H9 (cell line): ENCODE results near the gene ADARB2. TPM values are rescaled to one million over a fixed set of nuclear protein-coding genes. Genes with fewer than 3 reads are reported as not detected.

Experiments
- DNase-seq: peaks from one replicate; pipeline ENCODE4 v3.0.0-alpha.2; 2017
- H2AFZ ChIP-seq: one replicate; pipeline ENCODE4 v1.6.1; 2013; ENCODE audit warnings: mild to moderate bottlenecking, low read length, control low read depth, moderate library complexity
- H2AK5ac ChIP-seq: 2 replicates; pipeline ENCODE4 v1.6.1; 2013; ENCODE audit warnings: low read length, control low read depth, mixed read lengths; ENCODE audit not compliant: insufficient read length
- H2BK120ac ChIP-seq: one replicate; pipeline ENCODE4 v1.6.1; 2013; ENCODE audit warnings: low read depth, mild to moderate bottlenecking, low read length, control low read depth, inconsistent platforms; ENCODE audit not compliant: poor library complexity, severe bottlenecking
- H2BK12ac ChIP-seq: 2 replicates; pipeline ENCODE4 v1.6.1; 2013; ENCODE audit warnings: low read length, control low read depth, mixed read lengths, low read depth; ENCODE audit not compliant: insufficient read length
- H2BK15ac ChIP-seq: 2 replicates; pipeline ENCODE4 v1.6.1; 2013; ENCODE audit warnings: low read depth, low read length, control low read depth
- H2BK20ac ChIP-seq: one replicate; pipeline ENCODE4 v1.6.1; 2013; ENCODE audit warnings: low read depth, mild to moderate bottlenecking, low read length, control low read depth, inconsistent platforms; ENCODE audit not compliant: poor library complexity, severe bottlenecking
- H2BK5ac ChIP-seq: 2 replicates; pipeline ENCODE4 v1.6.1; 2013; ENCODE audit warnings: low read length, control low read depth, mixed read lengths; ENCODE audit not compliant: insufficient read length
- H3K14ac ChIP-seq: 2 replicates; pipeline ENCODE4 v1.6.1; 2013; ENCODE audit warnings: low read length, control low read depth; ENCODE audit not compliant: insufficient read depth
- H3K18ac ChIP-seq: 2 replicates; pipeline ENCODE4 v1.6.1; 2013; ENCODE audit warnings: low read depth, mild to moderate bottlenecking, mixed read lengths, low read length, control low read depth; ENCODE audit not compliant: insufficient read length
- H3K23ac ChIP-seq: 2 replicates; pipeline ENCODE4 v1.6.1; 2013; ENCODE audit warnings: low read length, control low read depth, mixed read lengths, low read depth; ENCODE audit not compliant: insufficient read length
- H3K23me2 ChIP-seq: 2 replicates; pipeline ENCODE4 v1.6.1; 2013; ENCODE audit warnings: low read depth, mild to moderate bottlenecking, mixed read lengths, low read length, control low read depth; ENCODE audit not compliant: insufficient read length, poor library complexity, severe bottlenecking
- H3K27ac ChIP-seq: 2 replicates; pipeline ENCODE4 v1.5.1; 2013; ENCODE audit warnings: low read length, control low read depth, mixed read lengths, low read depth; ENCODE audit not compliant: insufficient read length
- H3K27me3 ChIP-seq: 2 replicates; pipeline ENCODE4 v1.6.1; 2013; ENCODE audit warnings: low read length, control low read depth, inconsistent platforms; ENCODE audit not compliant: insufficient read depth
- H3K4ac ChIP-seq: 2 replicates; pipeline ENCODE4 v1.6.1; 2013; ENCODE audit warnings: low read depth, mild to moderate bottlenecking, control low read depth, inconsistent platforms, low read length, moderate library complexity
- H3K4me1 ChIP-seq: 2 replicates; pipeline ENCODE4 v1.6.1; 2013; ENCODE audit warnings: low read length, control low read depth, inconsistent platforms; ENCODE audit not compliant: insufficient read depth
- H3K4me2 ChIP-seq: 2 replicates; pipeline ENCODE4 v1.6.1; 2013; ENCODE audit warnings: low read length, control low read depth, mixed read lengths; ENCODE audit not compliant: insufficient read length, insufficient read depth
- H3K56ac ChIP-seq: 2 replicates; pipeline ENCODE4 v1.6.1; 2013; ENCODE audit warnings: low read depth, mild to moderate bottlenecking, mixed read lengths, low read length, control low read depth; ENCODE audit not compliant: insufficient read length
- H3K79me1 ChIP-seq: 2 replicates; pipeline ENCODE4 v1.6.1; 2013; ENCODE audit warnings: low read depth, mild to moderate bottlenecking, moderate library complexity, low read length, control low read depth, inconsistent platforms; ENCODE audit not compliant: insufficient read depth, poor library complexity, severe bottlenecking
- H3K79me2 ChIP-seq: 2 replicates; pipeline ENCODE4 v1.6.1; 2013; ENCODE audit warnings: low read length, control low read depth, inconsistent platforms; ENCODE audit not compliant: insufficient read depth
- H3K9ac ChIP-seq: 2 replicates; pipeline ENCODE4 v1.6.1; 2013; ENCODE audit warnings: low read length, control low read depth, mixed read lengths; ENCODE audit not compliant: insufficient read length; ENCODE audit errors: extremely low read depth
- H3K9me3 ChIP-seq: one replicate; pipeline ENCODE4 v1.6.1; 2013; ENCODE audit warnings: low read depth, low read length, inconsistent platforms; ENCODE audit not compliant: control insufficient read depth
- H3T11ph ChIP-seq: one replicate; pipeline ENCODE4 v1.6.1; 2013; ENCODE audit warnings: mild to moderate bottlenecking, low read length, control low read depth, inconsistent platforms
- H4K20me1 ChIP-seq: one replicate; pipeline ENCODE4 v1.6.1; 2013; ENCODE audit not compliant: control insufficient read depth, insufficient read length, insufficient read depth
- H4K5ac ChIP-seq: 2 replicates; pipeline ENCODE4 v1.6.1; 2013; ENCODE audit warnings: low read depth, mild to moderate bottlenecking, mixed read lengths, low read length, control low read depth; ENCODE audit not compliant: insufficient read length
- H4K8ac ChIP-seq: replicated peaks from 2 replicates; pipeline ENCODE4 v1.6.1; 2013; ENCODE audit warnings: low read length, control low read depth, mixed read lengths, low read depth; ENCODE audit not compliant: insufficient read length
- H4K91ac ChIP-seq: 2 replicates; pipeline ENCODE4 v1.6.1; 2013; ENCODE audit warnings: low read depth, mild to moderate bottlenecking, moderate library complexity, mixed read lengths, low read length, control low read depth; ENCODE audit not compliant: insufficient read length
- H3K27ac Mint-ChIP-seq, 3 experiments: 2 replicates in 2 of 3; 3 replicates in 1 of 3; pipeline ENCODE4 v1.8.0; 2020 to 2021; ENCODE audit warnings: mixed read lengths in 3 of 3, mild to moderate bottlenecking in 1 of 3, moderate library complexity in 1 of 3
- H3K27me3 Mint-ChIP-seq: 2 replicates; pipeline ENCODE4 v1.8.0; 2021; ENCODE audit warnings: low read depth, mild to moderate bottlenecking, moderate library complexity, mixed read lengths
- H3K36me3 Mint-ChIP-seq, 3 experiments: 2 replicates in 2 of 3; 3 replicates in 1 of 3; pipeline ENCODE4 v1.8.0; 2020 to 2021; ENCODE audit warnings: low read depth in 3 of 3, mixed read lengths in 3 of 3; ENCODE audit not compliant: insufficient read depth in 1 of 3
- H3K4me1 Mint-ChIP-seq, 2 experiments: 2 replicates each; pipeline ENCODE4 v1.8.0; 2020; ENCODE audit warnings: mixed read lengths in 2 of 2
- H3K4me3 Mint-ChIP-seq, 2 experiments: 2 replicates in 1 of 2; 3 replicates in 1 of 2; pipeline ENCODE4 v1.8.0; 2020 to 2021; ENCODE audit warnings: mild to moderate bottlenecking in 2 of 2, mixed read lengths in 2 of 2, moderate library complexity in 1 of 2
- H3K9me3 Mint-ChIP-seq, 2 experiments: 2 replicates in 1 of 2; 3 replicates in 1 of 2; pipeline ENCODE4 v1.8.0; 2020; ENCODE audit warnings: mild to moderate bottlenecking in 2 of 2, mixed read lengths in 2 of 2, moderate library complexity in 1 of 2
- CTCF ChIP-seq: fragments of 200-600 bp; sonication (generic); conservative IDR thresholded peaks from 3 replicates; pipeline ENCODE4 v1.8.0; 2021; ENCODE audit warnings: antibody characterized with exemption, mild to moderate bottlenecking
- WGBS: extraction: QIAGEN DNeasy Blood & Tissue Kit; methylation state at CpG from one replicate; pipeline ENCODE4 v1.1.7; 2013; ENCODE audit warnings: missing lambda C conversion rate, low lambda C conversion rate, mixed read lengths; ENCODE audit not compliant: insufficient read length; ENCODE audit errors: extremely low coverage; 5-methylcytosine and 5-hydroxymethylcytosine counted together
- total RNA-seq: library from RNA; stranded (reverse); gene quantifications from 2 replicates; pipeline ENCODE4 v1.2.1, GENCODE V29; 2021

ADARB2 gene
- total RNA-seq, 1 experiment from 2014 or later = 0.87 TPM

- Mint-ChIP-seq H3K27ac (no peak overlapping the region), H3K27me3 (peaks cover 21% of the 10 kb centered on the region), H3K4me3 (no peak overlapping the region), H3K4me1 (peaks cover 14 to 16% of the 10 kb centered on the region in 2 experiments), H3K9me3 (no peaks in the 10 kb centered on the region), H3K36me3 (no peaks in the 10 kb centered on the region)
- Histone ChIP-seq H2BK5ac (no peak overlapping the region), H4K20me1 (no peaks in the 10 kb centered on the region), H2AK5ac (no peak overlapping the region), H3K23ac (no peak overlapping the region), H3T11ph (no peak overlapping the region), H2BK20ac (no peak overlapping the region), H3K4me2 (no peak overlapping the region), H4K8ac (no peak overlapping the region), H2BK12ac (no peak overlapping the region), H4K5ac (no peak overlapping the region), H3K23me2 (peaks cover 3% of the 10 kb centered on the region), H3K9ac (no peak overlapping the region), H2AFZ (no peak overlapping the region), H3K56ac (no peak overlapping the region), H3K79me1 (no peaks in the 10 kb centered on the region), H3K79me2 (no peaks in the 10 kb centered on the region), H2BK120ac (no peak overlapping the region), H3K27me3 (no peaks in the 10 kb centered on the region; the same call in 1 of the 2 replicates), H3K4ac (no peak overlapping the region), H3K18ac (no peak overlapping the region), H3K14ac (no peak overlapping the region), H3K4me1 (no peaks in the 10 kb centered on the region), H2BK15ac (no peak overlapping the region), H3K27ac (no peak overlapping the region), H4K91ac (no peak overlapping the region), H3K9me3 (no peaks in the 10 kb centered on the region)
- WGBS = no CpG with 5 or more reads among the region's 7 CpGs
- no peak for TF ChIP-seq CTCF
- DNase-seq = no peak
These were observed 312.7 kb downstream of the ADARB2 start for GRCh38 chr10:1424648-1425047.
